Panc1 (cell line): Measurements from ENCODE around the gene PRR20G. TPM values are rescaled to one million over a fixed set of nuclear protein-coding genes. Genes with fewer than 3 reads are reported as not detected.

Source experiments
- ATAC-seq: fragments of 200-7000 bp; cut with Tn5 transposase; 2 replicates; pipeline ENCODE4 v1.9.1; 2020; ENCODE audit warnings: mild to moderate bottlenecking, moderate library complexity
- BruUV-seq: library from RNA; stranded (reverse); fragments of 400-500 nt; replicated peaks from 2 replicates; lab custom pipeline; 2021; lab: Mats Ljungman, UMichigan
- CTCF ChIA-PET: fragments of 300-600 bp; sonication (Branson Sonifier 250); formaldehyde crosslinking; loops from one replicate; lab custom pipeline; 2022; ENCODE audit warnings: antibody characterized with exemption; lab: Charles Lee
- POLR2A ChIA-PET: fragments of 300-600 bp; sonication (Branson Sonifier 250); formaldehyde crosslinking; loops from one replicate; lab custom pipeline; 2022; ENCODE audit warnings: antibody characterized with exemption; lab: Charles Lee
- DNase-seq: peaks from one replicate; pipeline ENCODE4 v3.0.0-alpha.2; 2010; ENCODE audit warnings: low read depth, low spot score
- H3K27ac ChIP-seq: 2 replicates; pipeline ENCODE4 v1.5.1; 2011; ENCODE audit warnings: mild to moderate bottlenecking, low read length, inconsistent platforms
- H3K27me3 ChIP-seq: fragments of 200-500 bp; sonication (Bioruptor generic); 2 replicates; pipeline ENCODE4 v1.6.0; 2014; ENCODE audit warnings: low read length, inconsistent platforms; ENCODE audit not compliant: control insufficient read depth, insufficient read depth
- H3K36me3 ChIP-seq: fragments of 200-500 bp; sonication (Bioruptor generic); 2 replicates; pipeline ENCODE4 v1.5.1; 2014; ENCODE audit warnings: inconsistent platforms, mild to moderate bottlenecking, low read length, moderate library complexity; ENCODE audit not compliant: control insufficient read depth, insufficient read depth
- H3K4me1 ChIP-seq: 2 replicates; pipeline ENCODE4 v1.5.1; 2011; ENCODE audit warnings: inconsistent platforms, mild to moderate bottlenecking, low read length, moderate library complexity; ENCODE audit not compliant: control insufficient read depth, insufficient read depth
- H3K4me3 ChIP-seq, 2 experiments: 2 replicates each; pipeline ENCODE4 v1.5.1; 2011 to 2012; ENCODE audit warnings: low read depth in 2 of 2, low read length in 2 of 2, mild to moderate bottlenecking in 2 of 2, inconsistent platforms in 1 of 2, moderate library complexity in 1 of 2
- H3K9me3 ChIP-seq: fragments of 200-500 bp; sonication (Bioruptor generic); 2 replicates; pipeline ENCODE4 v1.5.1; 2014; ENCODE audit warnings: low read depth, mild to moderate bottlenecking, inconsistent platforms, low read length, moderate library complexity; ENCODE audit not compliant: control insufficient read depth, insufficient read depth
- POLR2AphosphoS5 ChIP-seq: IDR thresholded peaks from 2 replicates; pipeline ENCODE4 v1.6.1; 2012; ENCODE audit warnings: mild to moderate bottlenecking, low read depth, low read length, moderate library complexity
- SIN3A ChIP-seq: IDR thresholded peaks from 2 replicates; pipeline ENCODE4 v1.6.1; 2012; ENCODE audit warnings: low read depth, mild to moderate bottlenecking, low read length, moderate library complexity, borderline replicate concordance; ENCODE audit not compliant: insufficient read depth
- TCF7L2 ChIP-seq: IDR thresholded peaks from 2 replicates; pipeline ENCODE4 v1.6.1; 2011; ENCODE audit warnings: mild to moderate bottlenecking, low read depth, low read length, inconsistent platforms
- in situ Hi-C: cut with HindIII; loops from 2 replicates; pipeline ENCODE4 v1.10.0; 2016; ENCODE audit warnings: low sequenced_read_pairs, low pct_unique_long_range_greater_than_20kb
- intact Hi-C: fragments of 100-400 bp; cut with micrococcal nuclease; formaldehyde crosslinking; loops from one replicate; pipeline ENCODE4 v1.10.0; 2022; ENCODE audit not compliant: unreplicated experiment
- total RNA-seq: library from RNA; stranded (reverse); gene quantifications from one replicate; pipeline ENCODE4 v1.2.1, GENCODE V29; 2021; ENCODE audit not compliant: unreplicated experiment
- TF ChIP-seq, protein P1 (sequence below), 2 experiments: IDR thresholded peaks; 2 replicates each; pipeline ENCODE4 v1.6.1; 2011 to 2012; ENCODE audit warnings: low read depth in 2 of 2, control low read depth in 1 of 2, low read length in 1 of 2, mild to moderate bottlenecking in 1 of 2, moderate library complexity in 1 of 2; ENCODE audit not compliant: insufficient read depth in 1 of 2
- TF ChIP-seq, protein P2 (sequence below): fragments of 450-650 bp; IDR thresholded peaks from 2 replicates; pipeline ENCODE4 v1.5.1; 2017; ENCODE audit warnings: mild to moderate bottlenecking

The PRR20G gene
- total RNA-seq, 1 experiment from 2014 or later, result not detected

GRCh38 chr3:127320529-127321121 is 32.8 kb upstream of the PRR20G start:
- DNase-seq (no peak), ATAC-seq (no peak)
- TF ChIP-seq, protein P1, sequence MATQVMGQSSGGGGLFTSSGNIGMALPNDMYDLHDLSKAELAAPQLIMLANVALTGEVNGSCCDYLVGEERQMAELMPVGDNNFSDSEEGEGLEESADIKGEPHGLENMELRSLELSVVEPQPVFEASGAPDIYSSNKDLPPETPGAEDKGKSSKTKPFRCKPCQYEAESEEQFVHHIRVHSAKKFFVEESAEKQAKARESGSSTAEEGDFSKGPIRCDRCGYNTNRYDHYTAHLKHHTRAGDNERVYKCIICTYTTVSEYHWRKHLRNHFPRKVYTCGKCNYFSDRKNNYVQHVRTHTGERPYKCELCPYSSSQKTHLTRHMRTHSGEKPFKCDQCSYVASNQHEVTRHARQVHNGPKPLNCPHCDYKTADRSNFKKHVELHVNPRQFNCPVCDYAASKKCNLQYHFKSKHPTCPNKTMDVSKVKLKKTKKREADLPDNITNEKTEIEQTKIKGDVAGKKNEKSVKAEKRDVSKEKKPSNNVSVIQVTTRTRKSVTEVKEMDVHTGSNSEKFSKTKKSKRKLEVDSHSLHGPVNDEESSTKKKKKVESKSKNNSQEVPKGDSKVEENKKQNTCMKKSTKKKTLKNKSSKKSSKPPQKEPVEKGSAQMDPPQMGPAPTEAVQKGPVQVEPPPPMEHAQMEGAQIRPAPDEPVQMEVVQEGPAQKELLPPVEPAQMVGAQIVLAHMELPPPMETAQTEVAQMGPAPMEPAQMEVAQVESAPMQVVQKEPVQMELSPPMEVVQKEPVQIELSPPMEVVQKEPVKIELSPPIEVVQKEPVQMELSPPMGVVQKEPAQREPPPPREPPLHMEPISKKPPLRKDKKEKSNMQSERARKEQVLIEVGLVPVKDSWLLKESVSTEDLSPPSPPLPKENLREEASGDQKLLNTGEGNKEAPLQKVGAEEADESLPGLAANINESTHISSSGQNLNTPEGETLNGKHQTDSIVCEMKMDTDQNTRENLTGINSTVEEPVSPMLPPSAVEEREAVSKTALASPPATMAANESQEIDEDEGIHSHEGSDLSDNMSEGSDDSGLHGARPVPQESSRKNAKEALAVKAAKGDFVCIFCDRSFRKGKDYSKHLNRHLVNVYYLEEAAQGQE (IDR thresholded peaks at IDR 0.05; ENCODE audit: insufficient read depth in 1 of 2, low read depth in 2 of 2, low read length in 1 of 2), result peak; percentile 86
- no peak for TF ChIP-seq TCF7L2
- no TSS peak for BruUV-seq
- in situ Hi-C loops (no loop called here), intact Hi-C loops (no loop called here)
- POLR2A ChIA-PET, result no interaction called here
- Histone ChIP-seq H3K4me1 (no peaks in the 10 kb centered on the region), H3K27ac (no peak overlapping the region), H3K4me3 (no peak overlapping the region), H3K27me3 (peaks cover 9% of the 10 kb centered on the region), H3K9me3 (no peaks in the 10 kb centered on the region), H3K36me3 (no peaks in the 10 kb centered on the region)
- CTCF ChIA-PET, result no interaction called here

- ChIA-PET CTCF (no interaction called here), POLR2A (no interaction called here)
- no peak for TF ChIP-seq SIN3A
- TF ChIP-seq, protein P2, sequence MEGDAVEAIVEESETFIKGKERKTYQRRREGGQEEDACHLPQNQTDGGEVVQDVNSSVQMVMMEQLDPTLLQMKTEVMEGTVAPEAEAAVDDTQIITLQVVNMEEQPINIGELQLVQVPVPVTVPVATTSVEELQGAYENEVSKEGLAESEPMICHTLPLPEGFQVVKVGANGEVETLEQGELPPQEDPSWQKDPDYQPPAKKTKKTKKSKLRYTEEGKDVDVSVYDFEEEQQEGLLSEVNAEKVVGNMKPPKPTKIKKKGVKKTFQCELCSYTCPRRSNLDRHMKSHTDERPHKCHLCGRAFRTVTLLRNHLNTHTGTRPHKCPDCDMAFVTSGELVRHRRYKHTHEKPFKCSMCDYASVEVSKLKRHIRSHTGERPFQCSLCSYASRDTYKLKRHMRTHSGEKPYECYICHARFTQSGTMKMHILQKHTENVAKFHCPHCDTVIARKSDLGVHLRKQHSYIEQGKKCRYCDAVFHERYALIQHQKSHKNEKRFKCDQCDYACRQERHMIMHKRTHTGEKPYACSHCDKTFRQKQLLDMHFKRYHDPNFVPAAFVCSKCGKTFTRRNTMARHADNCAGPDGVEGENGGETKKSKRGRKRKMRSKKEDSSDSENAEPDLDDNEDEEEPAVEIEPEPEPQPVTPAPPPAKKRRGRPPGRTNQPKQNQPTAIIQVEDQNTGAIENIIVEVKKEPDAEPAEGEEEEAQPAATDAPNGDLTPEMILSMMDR, result no peak
- TF ChIP-seq, protein P1 (IDR thresholded peaks at IDR 0.05; ENCODE audit: insufficient read depth in 1 of 2, low read depth in 2 of 2, low read length in 1 of 2), result no peak
- no peak for TF ChIP-seq POLR2AphosphoS5
- TF ChIP-seq TCF7L2, result no peak
- in situ Hi-C loops, result no loop called here
- Histone ChIP-seq H3K4me1 (no peaks in the 10 kb centered on the region), H3K27me3 (peaks cover 25% of the 10 kb centered on the region), H3K27ac (no peak overlapping the region), H3K4me3 (no peak overlapping the region), H3K36me3 (no peaks in the 10 kb centered on the region; the same call in 1 of the 2 replicates), H3K9me3 (no peaks in the 10 kb centered on the region)
- ATAC-seq (no peak), DNase-seq (no peak)
- no TSS peak for BruUV-seq
- intact Hi-C loops, result no loop called here
Measured at GRCh38 chr3:127316685-127317084, 28.8 kb upstream of the PRR20G start.
